Keratinocyte (primary cell): ENCODE measurements around the gene PDCD1LG2. TPM values are rescaled to one million over a fixed set of nuclear protein-coding genes. Genes with fewer than 3 reads are reported as not detected.

Source experiments
- DNase-seq: peaks from one replicate; pipeline ENCODE4 v3.0.0-alpha.2; 2011; ENCODE audit warnings: low read depth, missing footprints, low spot score
- FAIRE-seq: peaks from 2 replicates; lab custom pipeline; 2011; peaks lifted over from hg19 to GRCh38; lab: Jason Lieb, UNC
- H2AFZ ChIP-seq: 2 replicates; pipeline ENCODE4 v1.6.0; 2012; ENCODE audit warnings: low read length, control low read depth, inconsistent platforms; ENCODE audit not compliant: control insufficient read depth
- H3K27ac ChIP-seq: 2 replicates; pipeline ENCODE4 v1.5.1; 2011; ENCODE audit warnings: low read length; ENCODE audit not compliant: control insufficient read depth, insufficient read depth
- H3K27me3 ChIP-seq: 3 replicates; pipeline ENCODE4 v1.6.0; 2011; ENCODE audit warnings: low read length; ENCODE audit not compliant: control insufficient read depth, insufficient read depth; ENCODE audit errors: extremely low read depth
- H3K36me3 ChIP-seq, 2 experiments: 2 replicates in 1 of 2; 3 replicates in 1 of 2; pipeline ENCODE4 v1.5.1; 2011; ENCODE audit warnings: low read length in 2 of 2, mild to moderate bottlenecking in 1 of 2; ENCODE audit not compliant: control insufficient read depth in 2 of 2, insufficient read depth in 2 of 2; ENCODE audit errors: extremely low read depth in 1 of 2
- H3K4me1 ChIP-seq: 3 replicates; pipeline ENCODE4 v1.5.1; 2011; ENCODE audit warnings: low read length; ENCODE audit not compliant: control insufficient read depth, insufficient read depth; ENCODE audit errors: extremely low read depth
- H3K4me2 ChIP-seq: 3 replicates; pipeline ENCODE4 v1.6.0; 2011; ENCODE audit warnings: low read depth, low read length; ENCODE audit not compliant: control insufficient read depth, insufficient read depth; ENCODE audit errors: extremely low read depth
- H3K4me3 ChIP-seq, 3 experiments: fragments of 200-600 bp in 1 of 3; sonication (generic) in 1 of 3; 2 replicates in 2 of 3; 3 replicates in 1 of 3; pipeline ENCODE4 v1.5.1; 2011 to 2016; ENCODE audit warnings: low read length in 3 of 3, mild to moderate bottlenecking in 3 of 3, control low read depth in 2 of 3, inconsistent platforms in 1 of 3, low read depth in 1 of 3, mixed read lengths in 1 of 3, mixed run types in 1 of 3, moderate library complexity in 1 of 3; ENCODE audit not compliant: control insufficient read depth in 2 of 3, insufficient read depth in 2 of 3; ENCODE audit errors: extremely low read depth in 1 of 3
- H3K79me2 ChIP-seq: 2 replicates; pipeline ENCODE4 v1.6.0; 2012; ENCODE audit warnings: low read length; ENCODE audit not compliant: control insufficient read depth, insufficient read depth
- H3K9ac ChIP-seq: 3 replicates; pipeline ENCODE4 v1.6.0; 2011; ENCODE audit warnings: low read length; ENCODE audit not compliant: control insufficient read depth, insufficient read depth; ENCODE audit errors: extremely low read depth
- H3K9me1 ChIP-seq: 3 replicates; pipeline ENCODE4 v1.6.0; 2011; ENCODE audit warnings: low read length; ENCODE audit not compliant: control insufficient read depth, insufficient read depth; ENCODE audit errors: extremely low read depth
- H3K9me3 ChIP-seq: 2 replicates; pipeline ENCODE4 v1.5.1; 2012; ENCODE audit warnings: low read depth, low read length; ENCODE audit not compliant: control insufficient read depth
- H4K20me1 ChIP-seq: 3 replicates; pipeline ENCODE4 v1.6.0; 2011; ENCODE audit warnings: low read length; ENCODE audit not compliant: control insufficient read depth, insufficient read depth; ENCODE audit errors: extremely low read depth
- EZH2 ChIP-seq: IDR thresholded peaks from one replicate; pipeline ENCODE4 v1.6.1; 2012; ENCODE audit warnings: inconsistent platforms, mild to moderate bottlenecking, low read length, moderate library complexity
- dilution Hi-C: fragments of 300-500 bp; cut with MboI; formaldehyde crosslinking; loops from one replicate; pipeline ENCODE4 v1.7.0; 2020; ENCODE audit warnings: low sequenced_read_pairs; ENCODE audit not compliant: extremely low pct_ligation_motif_present
- polyA plus RNA-seq, 5 experiments: library from polyadenylated mRNA; depleted of rRNA in 3 of 5; stranded (reverse) in 3 of 5; stranded (forward) in 1 of 5; unstranded in 1 of 5; fragments of >200 nt; gene quantifications; 1 replicate in 1 of 5; 2 replicates in 3 of 5; 3 replicates in 1 of 5; pipeline versions ENCODE4 v1.2.1 to v1.2.3, GENCODE V29; 2011 to 2012; ENCODE audit warnings: missing spikeins in 2 of 5, low read depth in 1 of 5, low replicate concordance in 1 of 5
- TF ChIP-seq, protein P1 (sequence below), 3 experiments: IDR thresholded peaks in 1 of 3; conservative IDR thresholded peaks in 1 of 3; optimal IDR thresholded peaks in 1 of 3; 2 replicates in 2 of 3; 3 replicates in 1 of 3; pipeline versions ENCODE3 to v1.5.1; 2011; ENCODE audit warnings: low read length in 3 of 3, mild to moderate bottlenecking in 3 of 3, moderate library complexity in 2 of 3, control low read depth in 1 of 3, inconsistent platforms in 1 of 3; ENCODE audit not compliant: insufficient read depth in 2 of 3; ENCODE audit errors: extremely low read depth in 1 of 3

PDCD1LG2 gene
- polyA plus RNA-seq, 1 donor (not counting 4 experiments of a cell fraction or from before 2014, with no cell fraction given) = 20.2 TPM

DNA sequence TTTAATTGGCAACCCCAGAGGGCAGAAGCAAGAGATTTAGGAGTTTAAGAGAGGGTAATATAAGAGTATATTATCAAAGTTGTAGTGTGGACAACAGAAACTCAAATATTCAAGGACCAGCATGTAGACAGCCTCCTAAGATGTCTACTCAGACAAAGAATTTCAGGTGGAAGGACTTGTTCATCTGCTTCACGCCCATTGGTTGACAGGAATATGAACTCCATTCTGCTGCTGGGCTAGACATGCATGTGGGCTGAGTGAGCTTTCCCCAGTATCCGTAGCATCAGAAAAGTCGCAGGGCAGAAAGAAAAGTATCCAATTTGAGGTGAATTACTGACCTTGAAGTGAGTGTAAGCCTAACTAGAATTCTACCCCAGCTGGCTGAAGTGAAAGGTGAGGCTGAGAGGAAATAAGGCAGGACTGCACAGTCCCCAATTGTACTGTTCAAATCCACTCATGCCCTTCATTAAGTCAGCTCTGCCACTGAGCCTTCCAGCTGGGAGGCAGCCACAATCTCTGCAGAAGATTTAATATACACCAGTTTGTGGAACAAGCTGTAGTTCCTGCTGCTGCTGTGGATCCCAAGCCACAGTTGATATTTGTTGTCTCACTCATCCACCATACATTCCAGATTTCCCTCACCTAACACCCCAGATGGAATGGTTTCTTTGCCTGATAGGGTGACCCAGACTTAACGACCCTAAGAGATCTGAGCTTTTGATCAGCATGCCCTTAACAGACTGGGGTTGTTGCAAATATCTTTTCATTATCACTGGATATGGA is 41.2 kb downstream of the PDCD1LG2 start:
- Histone ChIP-seq H3K27me3 (no peaks in the 10 kb centered on the region), H3K4me2 (no peak overlapping the region), H3K9ac (no peak overlapping the region), H2AFZ (no peak overlapping the region), H3K36me3 (peaks cover 0 to 14% of the 10 kb centered on the region in 2 experiments), H3K9me1 (no peaks in the 10 kb centered on the region), H4K20me1 (no peaks in the 10 kb centered on the region), H3K4me3 (no peak overlapping the region), H3K79me2 (no peaks in the 10 kb centered on the region), H3K4me1 (peaks cover 30% of the 10 kb centered on the region), H3K9me3 (no peaks in the 10 kb centered on the region), H3K27ac (no peak overlapping the region)
- no peak for FAIRE-seq
- dilution Hi-C loops = no loop called here
- TF ChIP-seq EZH2 = no peak
- TF ChIP-seq, protein P1, sequence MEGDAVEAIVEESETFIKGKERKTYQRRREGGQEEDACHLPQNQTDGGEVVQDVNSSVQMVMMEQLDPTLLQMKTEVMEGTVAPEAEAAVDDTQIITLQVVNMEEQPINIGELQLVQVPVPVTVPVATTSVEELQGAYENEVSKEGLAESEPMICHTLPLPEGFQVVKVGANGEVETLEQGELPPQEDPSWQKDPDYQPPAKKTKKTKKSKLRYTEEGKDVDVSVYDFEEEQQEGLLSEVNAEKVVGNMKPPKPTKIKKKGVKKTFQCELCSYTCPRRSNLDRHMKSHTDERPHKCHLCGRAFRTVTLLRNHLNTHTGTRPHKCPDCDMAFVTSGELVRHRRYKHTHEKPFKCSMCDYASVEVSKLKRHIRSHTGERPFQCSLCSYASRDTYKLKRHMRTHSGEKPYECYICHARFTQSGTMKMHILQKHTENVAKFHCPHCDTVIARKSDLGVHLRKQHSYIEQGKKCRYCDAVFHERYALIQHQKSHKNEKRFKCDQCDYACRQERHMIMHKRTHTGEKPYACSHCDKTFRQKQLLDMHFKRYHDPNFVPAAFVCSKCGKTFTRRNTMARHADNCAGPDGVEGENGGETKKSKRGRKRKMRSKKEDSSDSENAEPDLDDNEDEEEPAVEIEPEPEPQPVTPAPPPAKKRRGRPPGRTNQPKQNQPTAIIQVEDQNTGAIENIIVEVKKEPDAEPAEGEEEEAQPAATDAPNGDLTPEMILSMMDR (optimal IDR thresholded peaks at IDR 0.05 in 1 of 3, IDR thresholded peaks at IDR 0.05 in 1 of 3, conservative IDR thresholded peaks at IDR 0.05 in 1 of 3; ENCODE audit: extremely low read depth in 1 of 3, insufficient read depth in 2 of 3, low read length in 3 of 3) = no peak
- DNase-seq = no peak

DNA sequence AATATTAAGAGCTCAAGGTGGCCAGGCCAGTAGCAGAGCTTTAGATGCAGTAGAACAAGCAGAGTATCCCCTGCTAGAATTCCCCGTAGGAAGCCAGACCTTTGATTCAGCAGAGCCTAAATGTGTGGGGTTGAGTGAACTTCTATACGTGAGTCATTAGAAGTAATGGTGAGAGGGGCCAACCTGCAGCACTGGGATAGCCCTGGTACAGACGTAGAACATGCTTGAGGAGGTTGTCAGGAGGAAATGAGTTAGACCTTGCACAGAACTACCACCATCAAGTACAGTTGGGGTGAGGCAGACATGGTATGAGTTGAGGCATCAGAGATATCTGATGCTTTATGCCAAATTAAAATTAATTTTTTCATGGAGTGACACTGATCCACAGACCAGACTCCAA is 42.0 kb downstream of the PDCD1LG2 start:
- Histone ChIP-seq H3K4me2 (no peak overlapping the region), H3K9ac (no peak overlapping the region), H4K20me1 (no peaks in the 10 kb centered on the region), H3K36me3 (peaks cover 2 to 15% of the 10 kb centered on the region in 2 experiments), H3K4me1 (peaks cover 30% of the 10 kb centered on the region), H3K27me3 (no peaks in the 10 kb centered on the region), H3K4me3 (no peak overlapping the region), H3K79me2 (no peaks in the 10 kb centered on the region), H2AFZ (no peak overlapping the region), H3K9me1 (no peaks in the 10 kb centered on the region), H3K9me3 (no peaks in the 10 kb centered on the region), H3K27ac (no peak overlapping the region)
- dilution Hi-C loops = no loop called here
- DNase-seq = no peak
- TF ChIP-seq, protein P1 (optimal IDR thresholded peaks at IDR 0.05 in 1 of 3, IDR thresholded peaks at IDR 0.05 in 1 of 3, conservative IDR thresholded peaks at IDR 0.05 in 1 of 3; ENCODE audit: extremely low read depth in 1 of 3, insufficient read depth in 2 of 3, low read length in 3 of 3) = no peak
- TF ChIP-seq EZH2 = no peak
- FAIRE-seq = no peak
